K562 (cell line): ENCODE measurements around the gene CAPN12. TPM values are rescaled to one million over a fixed set of nuclear protein-coding genes. Genes with fewer than 3 reads are reported as not detected.
A peak's percentile ranks its signal among the peaks of the same experiment; 100 is the strongest.

Experiments
- ATAC-seq: fragments of 200-7000 bp; cut with Tn5 transposase; 3 replicates; pipeline ENCODE4 v1.9.1; 2020; ENCODE audit warnings: moderate library complexity
- BruUV-seq: library from RNA; stranded (reverse); fragments of 400-500 nt; replicated peaks from 2 replicates; lab custom pipeline; 2021; lab: Mats Ljungman, UMichigan
- CTCF ChIA-PET: fragments of 300-600 bp; formaldehyde crosslinking; extraction: SDS; loops from one replicate; lab custom pipeline; 2021; ENCODE audit warnings: low intra/inter-chr PET ratio; lab: Yijun Ruan, JAX
- POLR2A ChIA-PET: fragments of 300-600, 350-650 bp; sonication (Branson Sonifier 250); formaldehyde crosslinking; extraction: SDS; loops from one replicate; lab custom pipeline; 2021; ENCODE audit warnings: antibody characterized with exemption, inconsistent platforms; lab: Yijun Ruan, JAX
- DNase-seq, 4 experiments: peaks; one replicate each; pipeline versions ENCODE4 v3.0.0 to v3.0.0-alpha.2; 2011 to 2018; ENCODE audit warnings: low spot score in 3 of 4, mixed read lengths in 3 of 4; ENCODE audit errors: extremely low read depth in 1 of 4
- FAIRE-seq: peaks from 2 replicates; lab custom pipeline; 2011; peaks lifted over from hg19 to GRCh38; lab: Jason Lieb, UNC
- H2AFZ ChIP-seq: 2 replicates; pipeline ENCODE4 v1.6.0; 2011; ENCODE audit warnings: low read depth, low read length, control low read depth, inconsistent platforms
- H3K27ac ChIP-seq: fragments of 200-600 bp; 3 replicates; pipeline ENCODE4 v1.8.0; 2011; ENCODE audit warnings: low read depth, mild to moderate bottlenecking, control low read depth, inconsistent platforms, low read length, moderate library complexity, mixed read lengths; ENCODE audit errors: extremely low read depth
- H3K27me3 ChIP-seq, 2 experiments: fragments of 300-600 bp in 1 of 2; 2 replicates in 1 of 2; 3 replicates in 1 of 2; pipeline versions ENCODE4 v1.6.0 to v1.8.0; 2011; ENCODE audit warnings: inconsistent platforms in 2 of 2, low read length in 2 of 2, mild to moderate bottlenecking in 1 of 2, mixed read lengths in 1 of 2, moderate library complexity in 1 of 2; ENCODE audit not compliant: control insufficient read depth in 2 of 2, insufficient read depth in 2 of 2
- H3K36me3 ChIP-seq: fragments of 300-600 bp; 3 replicates; pipeline ENCODE4 v1.8.0; 2011; ENCODE audit warnings: mild to moderate bottlenecking, low read length, inconsistent platforms; ENCODE audit not compliant: control insufficient read depth, insufficient read depth
- H3K4me1 ChIP-seq, 2 experiments: fragments of 200-600 bp in 1 of 2; replicated peaks in 1 of 2; 2 replicates in 1 of 2; 3 replicates in 1 of 2; pipeline versions ENCODE4 v1.5.1 to v1.8.0; 2011; ENCODE audit warnings: inconsistent platforms in 2 of 2, low read length in 2 of 2, mild to moderate bottlenecking in 1 of 2, mixed read lengths in 1 of 2, moderate library complexity in 1 of 2; ENCODE audit not compliant: control insufficient read depth in 2 of 2, insufficient read depth in 2 of 2
- H3K4me2 ChIP-seq: 2 replicates; pipeline ENCODE4 v1.6.1; 2011; ENCODE audit warnings: low read length, control low read depth, inconsistent platforms, mixed read lengths; ENCODE audit not compliant: insufficient read depth
- H3K4me3 ChIP-seq: fragments of 200-600 bp; sonication (generic), shearing (Covaris generic); 2 replicates; pipeline ENCODE4 v1.5.1; 2016; ENCODE audit warnings: control low read depth, inconsistent platforms
- H3K79me2 ChIP-seq: fragments of 200-600 bp; 3 replicates; pipeline ENCODE4 v1.8.0; 2011; ENCODE audit warnings: low read length, inconsistent platforms; ENCODE audit not compliant: control insufficient read depth, insufficient read depth
- H3K9ac ChIP-seq, 2 experiments: 2 replicates each; pipeline versions ENCODE4 v1.6.0 to v1.6.1; 2011; ENCODE audit warnings: low read depth in 2 of 2, low read length in 2 of 2, control low read depth in 1 of 2, inconsistent platforms in 1 of 2, mild to moderate bottlenecking in 1 of 2, mixed read lengths in 1 of 2; ENCODE audit not compliant: insufficient read depth in 1 of 2
- H3K9me1 ChIP-seq: one replicate; pipeline ENCODE4 v1.6.0; 2011; ENCODE audit warnings: inconsistent platforms, mild to moderate bottlenecking, low read length, moderate library complexity; ENCODE audit not compliant: control insufficient read depth, insufficient read depth
- H3K9me3 ChIP-seq: replicated peaks from 2 replicates; pipeline ENCODE4 v1.5.1; 2011; ENCODE audit warnings: low read depth, low read length, inconsistent platforms; ENCODE audit not compliant: control insufficient read depth, insufficient read depth
- H4K20me1 ChIP-seq: replicated peaks from 2 replicates; pipeline ENCODE4 v1.6.1; 2011; ENCODE audit warnings: low read length, inconsistent platforms, mixed read lengths; ENCODE audit not compliant: control insufficient read depth, insufficient read depth
- DPF2 ChIP-seq: fragments of 450-650 bp; IDR thresholded peaks from 2 replicates; pipeline ENCODE4 v1.6.1; 2016
- FUS ChIP-seq: fragments of 200-400 bp; formaldehyde crosslinking; optimal IDR thresholded peaks from 2 replicates; pipeline ENCODE3; 2017; ENCODE audit warnings: low read depth, low read length
- HNRNPUL1 ChIP-seq: fragments of 200-400 bp; formaldehyde crosslinking; IDR thresholded peaks from 2 replicates; pipeline ENCODE4 v1.6.1; 2017; ENCODE audit warnings: low read length
- MLX ChIP-seq, 2 experiments: fragments of 450-650 bp in 1 of 2; sonication (generic) in 1 of 2; formaldehyde crosslinking; conservative IDR thresholded peaks; 2 replicates each; pipeline versions ENCODE4 v1.4.0 to v1.8.1; 2020 to 2022; ENCODE audit warnings: mild to moderate bottlenecking in 1 of 2, missing genetic modification reagents in 1 of 2
- NRF1 ChIP-seq, 2 experiments: fragments of 450-650 bp; IDR thresholded peaks in 1 of 2; conservative IDR thresholded peaks in 1 of 2; 2 replicates each; pipeline ENCODE4 v1.6.1; 2014; ENCODE audit warnings: mild to moderate bottlenecking in 2 of 2
- POLR2A ChIP-seq: fragments of 450-650 bp; conservative IDR thresholded peaks from 2 replicates; pipeline ENCODE4 v1.6.1; 2016
- POLR2G ChIP-seq: fragments of 200-400 bp; formaldehyde crosslinking; IDR thresholded peaks from 2 replicates; pipeline ENCODE4 v1.6.1; 2017; ENCODE audit warnings: low read depth, mild to moderate bottlenecking, antibody characterized with exemption, low read length, moderate library complexity
- RCOR1 ChIP-seq, 2 experiments: IDR thresholded peaks; 2 replicates each; pipeline ENCODE4 v1.6.1; 2012; ENCODE audit warnings: low read depth in 2 of 2, low read length in 2 of 2, borderline replicate concordance in 1 of 2, improper control_type of control experiment in 1 of 2
- SMARCB1 ChIP-seq: IDR thresholded peaks from 2 replicates; pipeline ENCODE4 v1.6.1; 2011; ENCODE audit warnings: improper control_type of control experiment, low read depth; ENCODE audit not compliant: insufficient read length
- SRSF7 ChIP-seq: fragments of 200-400 bp; formaldehyde crosslinking; optimal IDR thresholded peaks from 2 replicates; pipeline ENCODE3; 2017; ENCODE audit warnings: mild to moderate bottlenecking, low read depth, low read length
- TFAP4 ChIP-seq: sonication (generic); formaldehyde crosslinking; IDR thresholded peaks from 2 replicates; pipeline ENCODE4 v1.8.0; 2022; ENCODE audit warnings: missing genetic modification reagents, mild to moderate bottlenecking, moderate library complexity, borderline replicate concordance
- ZC3H8 ChIP-seq: fragments of 450-650 bp; IDR thresholded peaks from 2 replicates; pipeline ENCODE4 v1.6.1; 2017
- ZNF384 ChIP-seq: IDR thresholded peaks from 2 replicates; pipeline ENCODE4 v1.6.1; 2012; ENCODE audit warnings: low read depth, low read length, improper control_type of control experiment
- ZNF436 ChIP-seq: fragments of 250-450, 450-650 bp; sonication (Bioruptor Pico); formaldehyde crosslinking; IDR thresholded peaks from 2 replicates; pipeline ENCODE4 v1.7.0; 2020; ENCODE audit warnings: mild to moderate bottlenecking
- WGBS: fragments of 100-300 bp; shearing (Covaris generic); methylation state at CpG from one replicate; pipeline ENCODE4 v1.1.6; 2016; ENCODE audit warnings: low coverage, mixed read lengths; ENCODE audit not compliant: insufficient coverage; ENCODE audit errors: missing lambda C conversion rate; 5-methylcytosine and 5-hydroxymethylcytosine counted together
- in situ Hi-C: fragments of 300-500 bp; cut with MboI; formaldehyde crosslinking; loops from 4 replicates; pipeline ENCODE4 v1.15.0; 2018; ENCODE audit warnings: inconsistent platforms, mixed read lengths
- intact Hi-C: fragments of 100-400 bp; cut with micrococcal nuclease; formaldehyde crosslinking; loops from 2 replicates; pipeline ENCODE4 v1.14.2; 2022
- polyA plus RNA-seq, 8 experiments: library from polyadenylated mRNA; depleted of rRNA in 4 of 8; stranded (reverse) in 5 of 8; unstranded in 3 of 8; fragments of >200 nt; fragmentation: Nextera tagmentation in 2 of 8; fragmentation: Illumina TruSeq in 1 of 8; extraction: Ambion mirVana in 2 of 8; extraction: Trizol in 1 of 8; gene quantifications; 2 replicates each; pipeline versions ENCODE4 v1.2.1 to v1.2.3, GENCODE V29; 2011 to 2014; ENCODE audit warnings: inconsistent platforms in 1 of 8, missing spikeins in 1 of 8
- total RNA-seq, 7 experiments: library from RNA; depleted of rRNA in 6 of 7; stranded (reverse); fragments of >200 nt in 6 of 7; fragmentation: Illumina TruSeq in 2 of 7; extraction: Trizol in 2 of 7; gene quantifications; 2 replicates each; pipeline versions ENCODE4 v1.2.1 to v1.2.3, GENCODE V29; 2011 to 2021; ENCODE audit warnings: low replicate concordance in 1 of 7

The CAPN12 gene
- total and polyA plus RNA-seq, 9 of the 15 experiments (the other 6 are each of a cell fraction or from before 2014, with no cell fraction given): 0.83 to 7.0 (median 1.6) TPM

- FAIRE-seq (no peak), ATAC-seq (no peak), DNase-seq (no peak)
- Histone ChIP-seq H4K20me1 (peaks cover 5% of the 10 kb centered on the region; the same call in 1 of the 2 replicates), H3K36me3 (peaks cover 93% of the 10 kb centered on the region; the same call in 2 of the 3 replicates), H3K4me1 (peaks cover 0 to 21% of the 10 kb centered on the region in 2 experiments; a peak in 2 of 5 replicates), H3K9me3 (no peaks in the 10 kb centered on the region), H3K4me2 (no peak overlapping the region), H3K27ac (no peak overlapping the region), H3K9me1 (peaks cover 6% of the 10 kb centered on the region), H3K9ac (no peak overlapping the region), H3K27me3 (no peaks in the 10 kb centered on the region), H2AFZ (no peak overlapping the region), H3K79me2 (peaks cover 28% of the 10 kb centered on the region), H3K4me3 (no peak overlapping the region)
- intact Hi-C loops: no loop called here
- TF ChIP-seq NRF1 (conservative IDR thresholded peaks at IDR 0.05 in 1 of 2, IDR thresholded peaks at IDR 0.05 in 1 of 2): no peak
- peak; percentile 40; the same call in 1 of the 2 replicates for TF ChIP-seq POLR2G
- POLR2A ChIA-PET: interaction anchor here (0.5 to 1.9 kb wide), 3 partner anchors 11 to 730 kb away, joined by 3 to 5 read pairs (median 3); no protein-coding TSS in a partner anchor
- in situ Hi-C loops: no loop called here
- CTCF ChIA-PET: no interaction called here
- WGBS: 91% methylated on average over 13 of the region's 14 CpGs
- BruUV-seq: no TSS peak
These were observed 42.0 kb downstream of the CAPN12 start for GRCh38 chr19:38702278-38702677.

GRCh38 chr19:38701455-38702063 is 42.7 kb downstream of the CAPN12 start:
- intact Hi-C loops (no loop called here), in situ Hi-C loops (no loop called here)
- peaks cover 0 to 18% of the 10 kb centered on the region in 2 experiments; a peak in 2 of 5 replicates for H3K4me1 ChIP-seq
- DNase-seq (no peak), FAIRE-seq (no peak), ATAC-seq (no peak)
- no peaks in the 10 kb centered on the region for H3K27me3 ChIP-seq
- CTCF ChIA-PET: no interaction called here
- peaks cover 93% of the 10 kb centered on the region; the same call in 2 of the 3 replicates for H3K36me3 ChIP-seq
- no peaks in the 10 kb centered on the region for H3K9me3 ChIP-seq
- no TSS peak for BruUV-seq
- H4K20me1 ChIP-seq: peaks cover 9% of the 10 kb centered on the region; the same call in 1 of the 2 replicates
- H3K27ac ChIP-seq: no peak overlapping the region
- no peak overlapping the region for H2AFZ ChIP-seq
- H3K4me2 ChIP-seq: no peak overlapping the region
- H3K79me2 ChIP-seq: peaks cover 35% of the 10 kb centered on the region
- no peak overlapping the region for H3K4me3 ChIP-seq
- H3K9me1 ChIP-seq: peaks cover 6% of the 10 kb centered on the region
- POLR2A ChIA-PET: interaction anchor here (0.7 to 1.9 kb wide), 2 partner anchors 11 to 141 kb away, joined by 3 to 5 read pairs; no protein-coding TSS in a partner anchor
- no peak overlapping the region for H3K9ac ChIP-seq
- WGBS: 90% methylated on average over 11 of the region's 11 CpGs
- no peak for TF ChIP-seq FUS
- TF ChIP-seq SRSF7: no peak
- TF ChIP-seq ZC3H8: no peak
- no peak for TF ChIP-seq SMARCB1
- no peak for TF ChIP-seq POLR2A
- no peak for TF ChIP-seq RCOR1 (IDR thresholded peaks at IDR 0.05; ENCODE audit: borderline replicate concordance in 1 of 2, low read depth in 2 of 2, low read length in 2 of 2)
- no peak for TF ChIP-seq HNRNPUL1
- TF ChIP-seq ZNF384: no peak
- TF ChIP-seq TFAP4 (CRISPR knock-in tag): no peak
- no peak for TF ChIP-seq ZNF436 (CRISPR knock-in tag)
- TF ChIP-seq MLX (CRISPR knock-in tag; conservative IDR thresholded peaks at IDR 0.05): no peak
- TF ChIP-seq DPF2: no peak
